Endothelial cell of umbilical vein (primary cell): Measurements from ENCODE around the gene TXNRD1. TPM values are rescaled to one million over a fixed set of nuclear protein-coding genes. Genes with fewer than 3 reads are reported as not detected.

ENCODE experiments used
- BruUV-seq: library from RNA; stranded (reverse); fragments of 400-500 nt; replicated peaks from 2 replicates; lab custom pipeline; 2021; lab: Mats Ljungman, UMichigan
- CTCF ChIA-PET: fragments of 300-600, 350-600 bp; sonication (Branson Sonifier 250); formaldehyde crosslinking; loops from one replicate; lab custom pipeline; 2021; ENCODE audit warnings: antibody characterized with exemption, inconsistent platforms; lab: Charles Lee
- POLR2A ChIA-PET: fragments of 300-600, 350-600 bp; sonication (Branson Sonifier 250); formaldehyde crosslinking; loops from one replicate; lab custom pipeline; 2021; ENCODE audit warnings: antibody characterized with exemption, inconsistent platforms; lab: Charles Lee
- DNase-seq: peaks from one replicate; pipeline ENCODE4 v3.0.0-alpha.2; 2011; ENCODE audit warnings: low read depth, low spot score
- FAIRE-seq: peaks from 2 replicates; lab custom pipeline; 2011; peaks lifted over from hg19 to GRCh38; lab: Jason Lieb, UNC
- H2AFZ ChIP-seq: 2 replicates; pipeline ENCODE4 v1.6.0; 2012; ENCODE audit warnings: low read depth, low read length, control low read depth, inconsistent platforms
- H3K27ac ChIP-seq: 2 replicates; pipeline ENCODE4 v1.5.1; 2011; ENCODE audit warnings: low read depth, mild to moderate bottlenecking, control low read depth, low read length, moderate library complexity; ENCODE audit not compliant: insufficient read depth
- H3K27me3 ChIP-seq, 2 experiments: 2 replicates each; pipeline versions ENCODE4 v1.6.0 to v1.6.1; 2011; ENCODE audit warnings: low read length in 2 of 2, mixed read lengths in 1 of 2; ENCODE audit not compliant: control insufficient read depth in 2 of 2, insufficient read depth in 2 of 2
- H3K36me3 ChIP-seq, 2 experiments: 2 replicates in 1 of 2; 3 replicates in 1 of 2; pipeline ENCODE4 v1.5.1; 2011; ENCODE audit warnings: low read length in 2 of 2, mild to moderate bottlenecking in 1 of 2, moderate library complexity in 1 of 2; ENCODE audit not compliant: control insufficient read depth in 2 of 2, insufficient read depth in 2 of 2; ENCODE audit errors: extremely low read depth in 1 of 2
- H3K4me1 ChIP-seq: 3 replicates; pipeline ENCODE4 v1.5.1; 2011; ENCODE audit warnings: mild to moderate bottlenecking, low read length; ENCODE audit not compliant: control insufficient read depth, insufficient read depth; ENCODE audit errors: extremely low read depth
- H3K4me2 ChIP-seq: 2 replicates; pipeline ENCODE4 v1.6.1; 2011; ENCODE audit warnings: low read length, control low read depth, mixed read lengths; ENCODE audit not compliant: insufficient read depth
- H3K4me3 ChIP-seq, 3 experiments: fragments of 200-600 bp in 1 of 3; sonication (generic), shearing (Covaris generic) in 1 of 3; replicated peaks in 1 of 3; 2 replicates each; pipeline ENCODE4 v1.5.1; 2011 to 2016; ENCODE audit warnings: control low read depth in 3 of 3, low read length in 3 of 3, mild to moderate bottlenecking in 2 of 3, inconsistent platforms in 1 of 3, low read depth in 1 of 3, moderate library complexity in 1 of 3; ENCODE audit not compliant: insufficient read depth in 1 of 3
- H3K79me2 ChIP-seq: 2 replicates; pipeline ENCODE4 v1.6.0; 2012; ENCODE audit warnings: low read length, inconsistent platforms; ENCODE audit not compliant: control insufficient read depth, insufficient read depth
- H3K9ac ChIP-seq: replicated peaks from 2 replicates; pipeline ENCODE3; 2011; ENCODE audit warnings: low read length, control low read depth; ENCODE audit not compliant: insufficient read depth; ENCODE audit errors: extremely low read depth
- H3K9me1 ChIP-seq: replicated peaks from 3 replicates; pipeline ENCODE4 v1.6.0; 2011; ENCODE audit warnings: mild to moderate bottlenecking, low read length; ENCODE audit not compliant: control insufficient read depth, insufficient read depth; ENCODE audit errors: extremely low read depth
- H3K9me3 ChIP-seq: replicated peaks from 2 replicates; pipeline ENCODE4 v1.5.1; 2012; ENCODE audit warnings: low read length, inconsistent platforms; ENCODE audit not compliant: control insufficient read depth, insufficient read depth
- H4K20me1 ChIP-seq: replicated peaks from 2 replicates; pipeline ENCODE3; 2011; ENCODE audit warnings: mild to moderate bottlenecking, low read length; ENCODE audit not compliant: control insufficient read depth, insufficient read depth; ENCODE audit errors: extremely low read depth
- CTCF ChIP-seq, 2 donors: IDR thresholded peaks; 1 replicate in 1 of 2; 2 replicates in 1 of 2; pipeline ENCODE4 v1.5.1; 2011; ENCODE audit warnings: low read length in 2 of 2, mild to moderate bottlenecking in 2 of 2, moderate library complexity in 2 of 2, control low read depth in 1 of 2, inconsistent platforms in 1 of 2, low read depth in 1 of 2; ENCODE audit not compliant: insufficient read depth in 1 of 2; ENCODE audit errors: extremely low read depth in 1 of 2
- EZH2 ChIP-seq: IDR thresholded peaks from 2 replicates; pipeline ENCODE4 v1.6.1; 2012; ENCODE audit warnings: borderline replicate concordance, low read depth, mild to moderate bottlenecking, moderate library complexity, low read length, inconsistent platforms; ENCODE audit not compliant: severe bottlenecking
- FOS ChIP-seq: IDR thresholded peaks from 2 replicates; pipeline ENCODE4 v1.6.1; 2011; ENCODE audit warnings: mild to moderate bottlenecking, low read length, moderate library complexity, borderline replicate concordance; ENCODE audit not compliant: insufficient read depth
- GATA2 ChIP-seq: IDR thresholded peaks from 2 replicates; pipeline ENCODE4 v1.7.0; 2011; ENCODE audit warnings: low read depth, mild to moderate bottlenecking, moderate library complexity, mixed read lengths, low read length; ENCODE audit not compliant: insufficient read length, insufficient read depth
- JUN ChIP-seq: IDR thresholded peaks from 2 replicates; pipeline ENCODE4 v1.6.1; 2011; ENCODE audit warnings: borderline replicate concordance, low read depth; ENCODE audit not compliant: insufficient read length, insufficient read depth
- MYC ChIP-seq: IDR thresholded peaks from one replicate; pipeline ENCODE4 v1.6.1; 2011; ENCODE audit warnings: mild to moderate bottlenecking, low read depth, low read length
- POLR2A ChIP-seq: IDR thresholded peaks from 2 replicates; pipeline ENCODE4 v1.6.1; 2012; ENCODE audit warnings: low read depth, mild to moderate bottlenecking, control low read depth, low read length
- POLR2AphosphoS5 ChIP-seq: IDR thresholded peaks from 2 replicates; pipeline ENCODE4 v1.6.1; 2012; ENCODE audit warnings: low read depth, mild to moderate bottlenecking, control low read depth, low read length, moderate library complexity; ENCODE audit not compliant: insufficient read depth
- dilution Hi-C: fragments of 300-500 bp; cut with MboI; formaldehyde crosslinking; loops from one replicate; pipeline ENCODE4 v1.15.0; 2019; ENCODE audit warnings: low sequenced_read_pairs; ENCODE audit not compliant: extremely low pct_ligation_motif_present
- intact Hi-C: fragments of 100-400 bp; cut with micrococcal nuclease; formaldehyde crosslinking; loops from one replicate; pipeline ENCODE4 v1.10.0; 2022
- polyA plus RNA-seq, 4 experiments: library from polyadenylated mRNA; depleted of rRNA in 3 of 4; stranded (reverse) in 3 of 4; unstranded in 1 of 4; fragments of >200 nt; gene quantifications; 2 replicates each; pipeline versions ENCODE4 v1.2.1 to v1.2.3, GENCODE V29; 2011 to 2012; ENCODE audit warnings: missing spikeins in 1 of 4
- total RNA-seq: library from RNA; stranded (reverse); gene quantifications from 2 replicates; pipeline ENCODE4 v1.2.3, GENCODE V29; 2021
- TF ChIP-seq, protein P1 (sequence below): IDR thresholded peaks from 2 replicates; pipeline ENCODE4 v1.6.1; 2011; ENCODE audit not compliant: insufficient read depth, insufficient read length

TXNRD1 gene
- total and polyA plus RNA-seq, 2 donors (not counting 3 experiments of a cell fraction or from before 2014, with no cell fraction given), result 309 to 566 TPM

- Histone ChIP-seq H3K27ac (no peak overlapping the region), H3K4me2 (no peak overlapping the region), H2AFZ (no peak overlapping the region), H3K9me3 (no peaks in the 10 kb centered on the region), H4K20me1 (peaks cover 5% of the 10 kb centered on the region), H3K79me2 (peaks cover 32% of the 10 kb centered on the region), H3K4me1 (no peaks in the 10 kb centered on the region), H3K9ac (no peak overlapping the region), H3K36me3 (peaks cover 29 to 49% of the 10 kb centered on the region in 2 experiments), H3K9me1 (no peaks in the 10 kb centered on the region), H3K4me3 (no peak overlapping the region), H3K27me3 (no peaks in the 10 kb centered on the region)
- FAIRE-seq (no peak), DNase-seq (no peak)
- dilution Hi-C loops (no loop called here), intact Hi-C loops (no loop called here)
- POLR2A ChIA-PET, result interaction anchor here (1.2 kb wide), 1 partner anchor 64 kb away, joined by 3 read pairs; no protein-coding TSS in a partner anchor
- CTCF ChIA-PET, result no interaction called here
- no TSS peak for BruUV-seq
- TF ChIP-seq MYC, result no peak
- TF ChIP-seq EZH2, result no peak
- TF ChIP-seq CTCF (IDR thresholded peaks at IDR 0.05; ENCODE audit: extremely low read depth in 1 of 2, insufficient read depth in 1 of 2, low read depth in 1 of 2, low read length in 2 of 2), result no peak
- TF ChIP-seq POLR2A, result no peak
- TF ChIP-seq JUN, result no peak
- TF ChIP-seq, protein P1, sequence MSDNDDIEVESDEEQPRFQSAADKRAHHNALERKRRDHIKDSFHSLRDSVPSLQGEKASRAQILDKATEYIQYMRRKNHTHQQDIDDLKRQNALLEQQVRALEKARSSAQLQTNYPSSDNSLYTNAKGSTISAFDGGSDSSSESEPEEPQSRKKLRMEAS, result no peak
- no peak for TF ChIP-seq FOS
- TF ChIP-seq POLR2AphosphoS5, result no peak
- no peak for TF ChIP-seq GATA2
These were observed 134.9 kb downstream of the TXNRD1 start for GRCh38 chr12:104350211-104351056.
